HL-60 (cell line): Measurements from ENCODE around the gene ZBTB2.

Source experiments
- GABPA ChIP-seq: IDR thresholded peaks from 2 replicates; pipeline ENCODE4 v1.6.1; 2012; ENCODE audit warnings: low read depth
- POLR2AphosphoS5 ChIP-seq: IDR thresholded peaks from 2 replicates; pipeline ENCODE4 v1.6.1; 2012; ENCODE audit warnings: low read depth
- TF ChIP-seq, protein P1 (sequence below): IDR thresholded peaks from one replicate; pipeline ENCODE4 v1.5.1; 2011; ENCODE audit warnings: low read length, control low read depth, inconsistent platforms; ENCODE audit not compliant: insufficient read depth

DNA sequence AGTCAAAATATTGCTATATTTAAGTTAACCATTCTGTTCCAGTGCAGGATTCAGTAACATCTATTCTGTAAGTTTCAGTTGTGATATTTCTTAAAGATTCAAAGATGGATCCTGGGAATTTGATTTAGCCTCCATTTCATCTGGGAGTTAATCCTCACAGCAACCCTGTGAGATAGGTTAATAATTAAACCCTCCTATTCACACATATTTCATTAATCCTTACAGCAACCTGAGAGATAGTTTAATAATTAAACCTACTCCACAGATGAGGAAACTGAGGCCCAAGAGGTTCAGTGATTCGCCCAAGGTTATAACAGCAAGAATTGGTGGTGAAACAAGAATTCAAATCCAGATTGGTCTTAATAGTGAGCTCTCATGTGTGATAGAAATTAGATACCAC is 10.9 kb upstream of the ZBTB2 start:
- TF ChIP-seq, protein P1, sequence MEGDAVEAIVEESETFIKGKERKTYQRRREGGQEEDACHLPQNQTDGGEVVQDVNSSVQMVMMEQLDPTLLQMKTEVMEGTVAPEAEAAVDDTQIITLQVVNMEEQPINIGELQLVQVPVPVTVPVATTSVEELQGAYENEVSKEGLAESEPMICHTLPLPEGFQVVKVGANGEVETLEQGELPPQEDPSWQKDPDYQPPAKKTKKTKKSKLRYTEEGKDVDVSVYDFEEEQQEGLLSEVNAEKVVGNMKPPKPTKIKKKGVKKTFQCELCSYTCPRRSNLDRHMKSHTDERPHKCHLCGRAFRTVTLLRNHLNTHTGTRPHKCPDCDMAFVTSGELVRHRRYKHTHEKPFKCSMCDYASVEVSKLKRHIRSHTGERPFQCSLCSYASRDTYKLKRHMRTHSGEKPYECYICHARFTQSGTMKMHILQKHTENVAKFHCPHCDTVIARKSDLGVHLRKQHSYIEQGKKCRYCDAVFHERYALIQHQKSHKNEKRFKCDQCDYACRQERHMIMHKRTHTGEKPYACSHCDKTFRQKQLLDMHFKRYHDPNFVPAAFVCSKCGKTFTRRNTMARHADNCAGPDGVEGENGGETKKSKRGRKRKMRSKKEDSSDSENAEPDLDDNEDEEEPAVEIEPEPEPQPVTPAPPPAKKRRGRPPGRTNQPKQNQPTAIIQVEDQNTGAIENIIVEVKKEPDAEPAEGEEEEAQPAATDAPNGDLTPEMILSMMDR, result no peak
- TF ChIP-seq POLR2AphosphoS5 (no peak), GABPA (no peak)
